HG02981 (cell line): ENCODE data around the gene OASL.

Experiments
- ATAC-seq: cut with Tn5 transposase; IDR thresholded peaks from one replicate; pipeline ENCODE4 v1.9.1; 2021; ENCODE audit warnings: mild to moderate bottlenecking, moderate library complexity; ENCODE audit not compliant: unreplicated experiment

OASL gene

DNA sequence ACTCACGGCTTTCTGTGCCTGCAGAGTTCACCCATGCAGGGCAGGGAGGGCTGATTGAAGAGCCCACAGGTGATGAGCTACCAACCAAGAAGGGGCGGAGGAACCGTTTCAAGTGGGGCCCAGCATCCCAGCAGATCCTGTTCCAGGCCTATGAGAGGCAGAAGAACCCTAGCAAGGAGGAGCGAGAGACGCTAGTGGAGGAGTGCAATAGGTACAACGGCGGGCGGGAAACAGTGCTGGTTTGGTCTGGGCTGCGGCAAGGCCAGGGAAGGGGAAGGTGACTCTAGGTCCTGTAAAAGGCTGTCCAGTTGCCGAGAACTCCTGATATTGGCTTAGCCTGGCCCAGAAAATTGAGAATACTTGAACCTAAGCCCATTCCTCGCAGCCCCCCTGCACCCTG is 45.5 kb downstream of the OASL start:
- ATAC-seq = no peak

DNA sequence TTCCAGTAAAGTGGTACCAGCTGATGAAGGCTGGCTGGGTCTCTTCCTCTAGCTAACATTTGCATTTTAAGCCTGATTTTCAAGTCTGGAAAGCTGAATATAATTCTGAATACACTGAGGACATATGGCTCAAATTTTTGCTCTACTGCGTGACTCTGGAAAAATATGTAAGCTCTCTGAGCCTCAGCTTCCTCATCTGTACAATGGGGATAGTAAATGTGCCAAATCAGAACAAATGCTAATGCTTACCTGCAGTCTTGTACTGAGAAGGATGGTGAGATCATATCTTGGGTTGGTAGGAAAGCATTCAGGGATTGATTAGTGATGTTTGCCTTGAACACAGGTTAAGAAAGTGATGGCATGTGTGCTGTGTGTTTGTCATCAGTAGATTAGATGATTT is 46.1 kb downstream of the OASL start:
- ATAC-seq = no peak

DNA sequence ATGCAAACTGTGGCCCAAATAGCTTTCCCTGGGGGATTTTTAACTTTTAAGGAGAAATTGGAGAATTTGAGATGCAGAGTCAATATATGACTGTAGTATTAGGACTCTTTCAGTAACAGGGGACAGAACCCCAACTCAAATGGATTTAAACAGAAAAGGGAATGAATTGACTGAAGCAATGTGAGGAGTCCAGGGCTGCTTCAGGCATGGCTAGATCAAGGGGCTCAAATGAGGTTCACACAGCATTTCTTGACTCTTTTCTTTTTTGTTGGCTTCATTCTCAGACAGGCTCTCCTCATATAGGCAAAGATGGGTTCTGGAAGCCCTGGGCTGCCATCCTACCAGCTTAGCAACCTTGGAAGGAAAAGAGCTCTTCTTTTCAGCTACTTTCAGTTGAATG is 47.1 kb downstream of the OASL start:
- no peak for ATAC-seq

DNA sequence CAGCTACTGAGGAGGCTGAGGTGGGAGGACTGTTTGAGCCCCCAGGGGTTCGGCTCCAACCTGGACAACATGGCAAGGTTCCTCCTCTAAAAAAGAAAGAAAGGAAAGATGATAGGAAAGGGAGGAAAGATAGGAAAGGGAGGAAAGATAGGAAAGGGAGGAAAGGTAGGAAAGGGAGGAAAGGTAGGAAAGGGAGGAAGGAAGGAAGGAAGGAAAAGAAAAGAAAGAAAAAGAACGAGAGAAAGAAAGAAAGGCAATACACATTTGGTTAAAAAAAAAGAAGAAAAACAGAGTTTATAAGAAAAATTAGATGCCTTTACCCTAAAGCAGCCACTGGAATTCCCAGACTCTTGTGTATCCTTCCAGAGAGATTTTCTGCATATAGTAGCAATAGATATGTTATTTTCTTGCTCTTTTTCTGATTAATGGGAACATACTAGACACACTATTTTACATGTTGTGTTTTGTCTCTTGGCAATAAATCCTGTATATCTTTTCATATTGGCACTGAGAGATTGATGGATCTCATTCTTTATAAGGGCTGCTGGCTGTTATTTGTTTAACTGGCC is 48.5 kb downstream of the OASL start:
- no peak for ATAC-seq

DNA sequence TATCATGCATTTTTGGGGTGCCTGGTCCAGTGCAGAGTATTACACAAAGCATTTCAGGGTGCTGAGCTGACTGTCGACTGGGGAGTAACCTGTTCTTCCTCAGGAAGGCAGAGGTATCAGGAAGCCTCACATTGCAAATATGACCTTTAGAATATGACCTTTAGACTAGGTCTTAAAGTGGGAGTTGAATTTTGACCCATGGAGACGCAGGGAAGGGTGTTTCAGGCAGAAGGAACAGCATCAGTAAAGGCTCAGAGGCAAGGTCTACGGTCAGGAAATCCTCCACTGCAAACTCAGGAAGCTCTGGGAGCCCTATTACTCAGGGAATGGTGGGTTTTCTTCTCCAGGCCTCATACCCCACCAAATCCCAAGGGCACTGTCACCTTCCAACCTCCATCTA is 49.4 kb downstream of the OASL start:
- ATAC-seq = no peak

DNA sequence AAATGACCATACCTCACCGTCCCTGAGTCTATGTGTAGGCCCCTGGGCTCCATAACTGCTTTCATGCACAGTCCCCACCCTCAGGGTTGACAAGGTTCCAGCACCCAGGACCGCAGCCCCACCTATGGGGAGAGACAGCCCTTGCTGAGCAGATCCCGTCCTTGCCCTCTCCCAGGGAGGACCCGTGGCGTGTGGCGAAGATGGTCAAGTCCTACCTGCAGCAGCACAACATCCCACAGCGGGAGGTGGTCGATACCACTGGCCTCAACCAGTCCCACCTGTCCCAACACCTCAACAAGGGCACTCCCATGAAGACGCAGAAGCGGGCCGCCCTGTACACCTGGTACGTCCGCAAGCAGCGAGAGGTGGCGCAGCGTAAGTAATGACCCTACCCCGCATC is 50.4 kb downstream of the OASL start:
- no peak for ATAC-seq

DNA sequence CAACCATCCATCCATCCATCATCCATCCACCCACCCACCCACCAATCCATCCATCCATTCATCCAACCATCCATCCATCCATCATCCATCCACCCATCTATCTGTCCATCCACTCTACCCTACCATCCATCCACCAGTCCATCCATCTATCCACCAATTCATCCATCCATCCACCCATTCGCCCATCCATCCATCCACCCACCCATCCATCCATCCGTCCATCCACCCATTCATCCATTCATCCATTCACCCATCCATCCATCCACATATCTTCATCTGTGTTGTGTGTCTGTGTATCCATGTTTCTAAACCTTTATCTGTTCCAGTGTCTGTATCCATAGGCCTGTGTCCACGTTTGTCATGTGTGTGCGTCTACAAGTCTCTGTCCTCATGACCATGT is 50.8 kb downstream of the OASL start:
- ATAC-seq = no peak

DNA sequence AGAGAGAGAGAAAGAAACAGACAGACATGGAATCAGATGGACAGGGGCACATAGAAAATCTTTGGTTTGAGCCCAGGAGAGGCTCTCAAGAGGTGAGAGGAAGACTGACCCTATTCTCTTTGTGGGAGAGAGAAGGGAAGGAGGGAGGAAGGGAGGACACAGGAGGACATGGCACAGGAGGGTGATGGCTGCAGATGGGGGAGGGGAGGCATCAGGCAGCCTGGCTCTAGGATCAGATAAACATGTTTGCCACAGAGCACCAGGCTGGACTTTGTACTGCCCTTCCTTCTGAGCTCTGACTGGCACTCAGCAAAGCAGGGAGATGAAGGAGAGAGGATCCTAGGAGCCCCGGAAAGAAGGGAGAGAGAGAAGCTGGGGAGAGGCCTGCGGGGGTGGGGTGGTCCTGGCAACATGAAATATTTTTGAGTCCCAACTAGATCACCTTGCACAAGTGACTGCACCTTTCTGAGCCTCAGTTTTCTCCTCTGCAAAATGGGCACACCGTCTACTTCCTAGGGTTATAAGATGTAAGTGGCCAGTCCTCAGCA is 54.6 kb downstream of the OASL start:
- no peak for ATAC-seq

DNA sequence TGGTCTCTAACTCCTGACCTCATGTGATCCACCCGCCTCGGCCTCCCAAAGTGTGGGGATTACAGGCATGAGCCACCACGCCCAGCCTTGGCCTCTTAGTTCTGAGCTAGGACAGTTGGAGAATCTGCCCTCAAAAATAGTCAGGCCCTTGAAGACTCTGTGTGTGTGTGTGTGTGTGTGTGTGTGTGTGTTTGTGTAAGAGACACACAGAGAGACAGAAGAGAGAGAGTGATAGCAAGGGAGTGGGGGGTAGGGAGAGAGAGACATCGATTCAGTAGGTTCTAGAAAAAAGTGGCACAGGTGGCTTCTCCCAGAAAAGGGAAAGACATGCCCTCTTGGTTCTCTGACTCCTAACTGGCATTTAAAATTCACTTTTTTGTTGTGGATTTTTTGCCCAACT is 55.3 kb downstream of the OASL start:
- ATAC-seq = no peak

DNA sequence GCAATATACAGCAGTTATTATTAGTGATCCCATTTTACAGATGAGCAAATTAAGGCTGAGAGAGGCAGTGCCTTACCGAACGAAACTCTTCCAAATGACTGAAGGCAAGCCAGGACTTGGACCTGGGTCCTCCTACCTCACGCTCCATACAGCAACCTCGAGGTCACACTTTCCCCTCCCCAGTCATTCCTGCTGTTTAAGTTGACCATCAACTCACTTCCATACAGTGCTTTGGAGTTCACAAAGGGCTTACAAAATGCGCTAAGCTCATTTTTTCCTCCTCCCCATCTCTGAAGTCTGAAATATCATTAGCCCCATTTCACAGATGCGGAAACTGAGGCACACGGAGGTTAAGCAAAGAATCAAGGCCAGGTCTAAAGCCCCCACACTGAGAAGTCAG is 56.4 kb downstream of the OASL start:
- ATAC-seq = no peak

DNA sequence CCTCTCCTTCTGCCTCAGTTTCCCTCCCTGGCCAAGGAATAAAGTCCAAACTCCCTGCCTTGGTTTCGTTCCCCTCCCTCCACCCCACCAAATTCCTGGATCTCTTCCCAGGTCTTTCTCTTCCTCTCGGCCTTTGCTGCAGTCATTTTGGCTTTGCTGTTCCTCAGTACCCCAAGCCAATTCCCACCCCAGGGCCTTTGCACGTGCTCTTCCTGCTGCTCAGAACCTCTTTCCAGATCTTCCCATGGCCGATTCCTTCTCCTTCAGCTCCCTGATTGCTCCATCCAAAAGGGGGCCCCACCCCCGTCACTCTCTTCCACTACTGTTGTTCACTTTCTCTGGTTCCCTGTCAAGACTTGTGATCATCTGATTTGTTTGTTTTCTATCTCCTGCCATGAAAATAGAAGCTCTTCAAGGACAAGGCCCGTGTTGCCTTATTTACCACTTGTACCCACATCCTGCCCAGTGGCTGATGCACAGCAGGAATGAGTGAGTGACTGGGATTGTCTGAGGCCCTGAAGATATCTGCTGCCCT is 57.6 kb downstream of the OASL start:
- no peak for ATAC-seq

DNA sequence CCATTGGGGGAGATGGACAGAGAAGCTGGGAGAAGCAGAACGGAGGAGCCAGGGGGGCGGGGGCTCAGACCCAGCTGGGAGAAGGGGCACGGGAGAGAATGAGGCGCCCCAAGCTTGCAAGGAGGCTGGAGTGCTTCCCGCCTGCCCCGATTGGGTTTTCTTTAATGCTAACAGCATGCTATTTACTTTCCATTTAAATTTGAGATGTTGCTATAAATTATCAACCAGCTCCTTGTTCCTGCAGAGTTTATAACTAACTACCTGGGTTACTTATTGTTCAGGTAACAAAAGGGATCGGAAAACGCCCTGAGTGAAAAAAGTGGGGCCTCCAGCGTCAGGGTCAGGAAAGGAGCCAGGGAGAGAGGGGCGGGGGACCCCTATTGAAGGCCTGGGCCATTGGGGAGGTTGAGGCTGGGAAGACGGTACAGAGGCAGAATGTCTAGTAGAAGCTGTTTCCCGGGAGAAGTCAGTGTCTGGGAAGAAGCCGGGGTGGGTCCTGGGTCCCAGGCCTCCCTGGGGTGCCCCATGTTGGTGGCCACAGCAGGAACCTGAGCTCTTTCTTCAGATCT is 58.2 kb downstream of the OASL start:
- no peak for ATAC-seq

DNA sequence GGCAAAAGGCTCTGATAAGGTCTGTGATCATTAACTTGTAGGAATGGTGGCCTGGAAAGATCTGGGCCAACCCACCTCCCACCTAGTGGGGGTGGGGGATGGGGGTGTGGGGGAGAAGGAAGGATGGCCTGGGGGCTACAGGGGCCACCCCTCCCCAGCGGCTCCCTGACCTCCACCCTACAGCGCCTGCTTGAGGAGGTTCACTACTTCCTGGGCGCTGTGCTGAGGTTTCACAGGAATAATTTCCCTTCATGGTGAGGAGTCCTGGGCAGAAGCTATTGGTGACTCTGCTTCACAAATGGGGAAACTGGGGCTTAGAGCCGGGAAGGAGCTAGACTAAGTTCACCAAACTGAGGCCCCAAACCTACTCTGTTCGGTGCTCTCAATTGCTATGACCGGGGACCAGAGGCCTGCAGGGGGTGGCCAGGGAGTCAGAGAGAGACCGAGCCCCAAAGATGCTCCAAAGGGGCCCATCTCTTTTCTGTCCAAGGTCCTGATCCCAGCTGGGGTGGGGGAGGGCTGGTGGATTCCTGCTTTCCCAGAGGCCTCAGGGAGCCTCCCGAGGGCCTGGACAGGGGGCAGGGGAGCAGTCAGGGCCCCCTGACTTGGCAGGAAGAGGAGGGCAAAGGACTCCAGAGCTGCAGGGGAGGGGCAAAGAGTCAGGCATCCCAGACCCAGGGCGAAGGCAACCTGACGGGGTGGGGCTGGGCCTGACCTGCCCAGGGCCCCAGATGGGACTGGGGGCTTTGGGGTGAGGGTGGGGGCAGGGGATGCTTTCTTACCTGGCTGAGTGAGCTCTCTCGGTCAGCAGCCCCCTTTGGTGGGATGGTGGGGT is 59.0 kb downstream of the OASL start:
- ATAC-seq = no peak

DNA sequence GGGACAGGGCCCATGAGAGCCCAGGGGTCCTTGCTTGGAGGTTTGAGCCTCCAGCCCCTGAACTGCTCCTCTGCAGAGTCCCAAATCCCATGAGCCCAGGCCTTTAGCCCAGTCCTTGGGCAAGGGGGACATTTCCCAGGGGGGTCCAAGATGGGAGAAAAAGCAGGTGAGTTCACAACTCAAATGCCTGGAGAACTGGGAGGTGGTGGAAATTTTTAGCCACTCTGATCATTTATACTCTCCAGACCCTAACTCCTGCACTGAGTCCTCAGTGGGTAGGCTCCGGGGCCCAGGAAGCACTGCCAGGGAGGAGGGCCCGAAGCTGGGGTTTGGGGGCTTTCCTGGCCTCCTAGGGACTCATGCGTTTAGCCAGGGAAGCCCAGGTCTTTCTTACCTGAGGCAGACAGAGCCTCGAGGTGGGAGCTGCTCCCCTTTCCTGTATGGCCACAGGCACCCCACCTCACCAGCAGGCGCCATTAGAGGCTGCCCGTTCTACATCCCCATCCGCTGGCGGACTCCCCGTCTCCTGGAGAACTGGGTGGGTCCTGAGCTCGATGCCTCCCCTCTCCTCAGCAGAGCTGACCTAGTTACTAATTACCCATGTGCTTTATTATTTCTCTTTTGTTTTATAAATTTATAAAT is 59.7 kb downstream of the OASL start:
- no peak for ATAC-seq

DNA sequence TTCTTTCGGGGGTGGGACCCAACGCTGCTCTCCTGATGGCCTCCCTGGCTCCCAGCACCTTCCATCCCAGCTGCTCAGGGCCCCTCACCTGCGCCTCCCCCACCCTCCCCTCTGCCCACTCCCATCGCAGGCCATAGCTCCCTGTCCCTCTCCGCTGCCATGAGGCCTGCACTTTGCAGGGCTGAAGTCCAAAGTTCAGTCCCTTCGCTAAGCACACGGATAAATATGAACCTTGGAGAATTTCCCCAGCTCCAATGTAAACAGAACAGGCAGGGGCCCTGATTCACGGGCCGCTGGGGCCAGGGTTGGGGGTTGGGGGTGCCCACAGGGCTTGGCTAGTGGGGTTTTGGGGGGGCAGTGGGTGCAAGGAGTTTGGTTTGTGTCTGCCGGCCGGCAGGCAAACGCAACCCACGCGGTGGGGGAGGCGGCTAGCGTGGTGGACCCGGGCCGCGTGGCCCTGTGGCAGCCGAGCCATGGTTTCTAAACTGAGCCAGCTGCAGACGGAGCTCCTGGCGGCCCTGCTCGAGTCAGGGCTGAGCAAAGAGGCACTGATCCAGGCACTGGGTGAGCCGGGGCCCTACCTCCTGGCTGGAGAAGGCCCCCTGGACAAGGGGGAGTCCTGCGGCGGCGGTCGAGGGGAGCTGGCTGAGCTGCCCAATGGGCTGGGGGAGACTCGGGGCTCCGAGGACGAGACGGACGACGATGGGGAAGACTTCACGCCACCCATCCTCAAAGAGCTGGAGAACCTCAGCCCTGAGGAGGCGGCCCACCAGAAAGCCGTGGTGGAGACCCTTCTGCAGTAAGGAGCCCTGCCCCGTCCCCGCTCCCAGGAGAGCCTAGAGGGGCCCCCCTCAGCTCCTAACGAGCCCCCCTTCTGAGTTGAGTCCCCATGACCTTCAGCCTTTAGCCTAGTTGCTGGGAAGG is 60.5 kb downstream of the OASL start, which contains the start of gene HNF1A:
Gene HNF1A (plus strand): TSS at position 248 of the 924 bp plus-strand sequence. CDS start 226 bp downstream, at position 474.
- ATAC-seq = no peak

DNA sequence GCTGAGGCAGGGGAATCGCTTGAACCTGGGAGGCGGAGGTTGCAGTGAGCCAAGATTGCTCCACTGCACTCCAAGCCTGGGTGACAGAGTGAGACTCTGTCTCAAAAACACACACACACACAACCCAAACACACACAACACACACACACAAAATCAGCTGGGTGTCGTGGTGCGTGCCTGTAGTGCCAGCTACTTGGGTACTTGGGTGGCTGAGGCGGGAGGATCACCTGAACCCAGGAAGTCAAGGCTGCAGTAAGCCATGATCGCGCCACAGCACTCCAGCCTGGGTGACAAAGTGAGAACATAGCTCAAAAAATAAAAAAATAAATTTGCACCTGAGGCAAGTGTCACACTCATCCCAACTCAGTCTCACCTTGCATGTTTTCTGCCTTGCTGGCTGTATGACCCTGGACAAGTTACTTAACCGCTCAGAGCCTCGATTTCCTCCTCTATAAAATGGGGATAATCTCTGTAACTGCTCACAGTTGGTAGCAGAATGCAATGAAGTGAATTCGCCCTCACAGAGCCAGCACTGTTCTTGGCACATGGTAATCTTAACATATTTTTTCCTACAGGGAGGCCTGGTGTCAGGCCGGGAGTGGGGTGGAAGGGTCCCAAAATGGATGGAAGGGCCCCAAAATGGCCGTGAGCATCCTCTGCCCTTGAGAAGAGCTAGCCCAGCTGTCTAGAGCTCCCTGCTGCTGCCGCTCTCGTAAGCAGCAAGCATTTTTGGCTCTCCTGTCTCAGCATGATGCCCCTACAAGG is 61.3 kb downstream of the OASL start:
- ATAC-seq = no peak

DNA sequence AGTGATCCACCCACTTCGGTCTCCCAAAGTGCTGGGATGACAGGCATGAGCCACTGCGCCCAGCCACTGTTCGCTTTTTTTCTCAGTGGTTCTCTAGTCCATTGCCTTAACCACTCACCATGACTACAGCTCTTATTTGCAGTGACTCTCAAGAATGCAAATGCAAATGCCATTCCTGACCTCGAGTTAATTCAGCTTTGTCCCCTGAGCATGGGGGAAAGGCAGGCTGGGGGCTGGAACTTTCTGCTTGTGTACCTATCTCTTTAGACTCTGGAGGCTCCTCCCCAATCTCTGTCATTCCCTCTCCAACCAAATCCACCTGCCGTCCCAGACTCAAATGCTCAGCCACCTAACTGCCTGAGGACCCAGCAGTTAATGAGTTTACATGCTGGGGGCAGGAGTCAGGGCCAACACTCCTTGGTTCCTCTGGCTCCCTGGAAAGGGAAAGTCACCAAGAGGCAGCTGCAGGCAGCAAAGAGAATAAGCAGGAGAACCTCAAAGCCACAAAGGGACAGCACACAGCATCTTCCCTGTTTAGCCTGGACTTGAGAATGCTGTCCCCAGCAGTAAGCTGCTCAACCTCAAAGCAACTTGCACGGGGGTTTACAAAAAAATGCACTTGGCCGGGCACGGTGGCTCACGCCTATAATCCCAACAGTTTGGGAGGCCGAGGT is 66.0 kb downstream of the OASL start:
- ATAC-seq = no peak

DNA sequence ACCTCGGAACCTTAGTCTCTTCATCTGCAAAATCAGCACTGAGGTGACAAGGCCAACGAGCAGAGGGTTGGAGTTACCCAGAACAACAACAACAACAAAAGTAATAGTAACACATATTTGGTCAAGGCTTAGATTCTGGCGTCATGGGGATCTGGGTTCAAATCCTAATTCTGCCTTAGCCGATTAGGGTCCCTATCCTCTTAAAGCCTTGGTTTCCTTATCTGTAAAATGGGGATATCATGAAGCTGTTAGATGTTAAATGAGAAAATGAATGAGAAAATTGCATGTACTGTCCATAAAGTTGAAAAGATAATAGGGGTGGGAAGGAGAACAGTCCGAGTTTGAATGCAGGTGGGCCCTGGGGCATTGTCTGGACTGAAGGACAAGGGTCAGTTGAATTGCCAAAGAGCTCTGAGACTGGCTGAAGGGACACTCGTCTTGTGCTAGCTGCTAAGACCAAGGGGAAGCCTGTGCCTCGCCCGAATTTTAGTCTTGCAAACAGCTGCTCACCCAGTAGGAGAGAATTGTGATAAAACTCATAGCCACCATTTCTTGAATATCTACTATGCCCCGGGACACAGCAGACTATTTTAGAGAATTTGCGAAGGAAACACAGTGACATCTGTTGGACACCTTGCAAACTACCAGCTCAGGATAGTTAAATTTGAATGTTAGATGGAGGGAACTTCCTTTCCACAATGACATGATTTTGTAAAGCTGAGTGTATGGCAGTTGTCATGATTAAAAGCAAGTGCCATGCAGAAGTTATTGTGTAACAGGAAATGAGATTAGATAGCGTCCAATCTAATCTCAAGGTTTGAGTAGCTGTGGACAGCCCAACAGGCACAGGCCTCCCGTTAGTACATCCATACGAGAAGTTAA is 67.5 kb downstream of the OASL start:
- peak; percentile 56 for ATAC-seq
